Keratinocyte (primary cell): Measurements from ENCODE around the gene AKR1B1. TPM values are rescaled to one million over a fixed set of nuclear protein-coding genes. Genes with fewer than 3 reads are reported as not detected.

Source experiments
- DNase-seq: peaks from one replicate; pipeline ENCODE4 v3.0.0-alpha.2; 2011; ENCODE audit warnings: low read depth, missing footprints, low spot score
- FAIRE-seq: peaks from 2 replicates; lab custom pipeline; 2011; peaks lifted over from hg19 to GRCh38; lab: Jason Lieb, UNC
- H2AFZ ChIP-seq: 2 replicates; pipeline ENCODE4 v1.6.0; 2012; ENCODE audit warnings: low read length, control low read depth, inconsistent platforms; ENCODE audit not compliant: control insufficient read depth
- H3K27ac ChIP-seq: 2 replicates; pipeline ENCODE4 v1.5.1; 2011; ENCODE audit warnings: low read length; ENCODE audit not compliant: control insufficient read depth, insufficient read depth
- H3K27me3 ChIP-seq: 3 replicates; pipeline ENCODE4 v1.6.0; 2011; ENCODE audit warnings: low read length; ENCODE audit not compliant: control insufficient read depth, insufficient read depth; ENCODE audit errors: extremely low read depth
- H3K36me3 ChIP-seq, 2 experiments: 2 replicates in 1 of 2; 3 replicates in 1 of 2; pipeline ENCODE4 v1.5.1; 2011; ENCODE audit warnings: low read length in 2 of 2, mild to moderate bottlenecking in 1 of 2; ENCODE audit not compliant: control insufficient read depth in 2 of 2, insufficient read depth in 2 of 2; ENCODE audit errors: extremely low read depth in 1 of 2
- H3K4me1 ChIP-seq: 3 replicates; pipeline ENCODE4 v1.5.1; 2011; ENCODE audit warnings: low read length; ENCODE audit not compliant: control insufficient read depth, insufficient read depth; ENCODE audit errors: extremely low read depth
- H3K4me2 ChIP-seq: 3 replicates; pipeline ENCODE4 v1.6.0; 2011; ENCODE audit warnings: low read depth, low read length; ENCODE audit not compliant: control insufficient read depth, insufficient read depth; ENCODE audit errors: extremely low read depth
- H3K4me3 ChIP-seq, 3 experiments: fragments of 200-600 bp in 1 of 3; sonication (generic) in 1 of 3; 2 replicates in 2 of 3; 3 replicates in 1 of 3; pipeline ENCODE4 v1.5.1; 2011 to 2016; ENCODE audit warnings: low read length in 3 of 3, mild to moderate bottlenecking in 3 of 3, control low read depth in 2 of 3, inconsistent platforms in 1 of 3, low read depth in 1 of 3, mixed read lengths in 1 of 3, mixed run types in 1 of 3, moderate library complexity in 1 of 3; ENCODE audit not compliant: control insufficient read depth in 2 of 3, insufficient read depth in 2 of 3; ENCODE audit errors: extremely low read depth in 1 of 3
- H3K79me2 ChIP-seq: 2 replicates; pipeline ENCODE4 v1.6.0; 2012; ENCODE audit warnings: low read length; ENCODE audit not compliant: control insufficient read depth, insufficient read depth
- H3K9ac ChIP-seq: 3 replicates; pipeline ENCODE4 v1.6.0; 2011; ENCODE audit warnings: low read length; ENCODE audit not compliant: control insufficient read depth, insufficient read depth; ENCODE audit errors: extremely low read depth
- H3K9me1 ChIP-seq: 3 replicates; pipeline ENCODE4 v1.6.0; 2011; ENCODE audit warnings: low read length; ENCODE audit not compliant: control insufficient read depth, insufficient read depth; ENCODE audit errors: extremely low read depth
- H3K9me3 ChIP-seq: 2 replicates; pipeline ENCODE4 v1.5.1; 2012; ENCODE audit warnings: low read depth, low read length; ENCODE audit not compliant: control insufficient read depth
- H4K20me1 ChIP-seq: 3 replicates; pipeline ENCODE4 v1.6.0; 2011; ENCODE audit warnings: low read length; ENCODE audit not compliant: control insufficient read depth, insufficient read depth; ENCODE audit errors: extremely low read depth
- EZH2 ChIP-seq: IDR thresholded peaks from one replicate; pipeline ENCODE4 v1.6.1; 2012; ENCODE audit warnings: inconsistent platforms, mild to moderate bottlenecking, low read length, moderate library complexity
- dilution Hi-C: fragments of 300-500 bp; cut with MboI; formaldehyde crosslinking; loops from one replicate; pipeline ENCODE4 v1.7.0; 2020; ENCODE audit warnings: low sequenced_read_pairs; ENCODE audit not compliant: extremely low pct_ligation_motif_present
- polyA plus RNA-seq, 5 experiments: library from polyadenylated mRNA; depleted of rRNA in 3 of 5; stranded (reverse) in 3 of 5; stranded (forward) in 1 of 5; unstranded in 1 of 5; fragments of >200 nt; gene quantifications; 1 replicate in 1 of 5; 2 replicates in 3 of 5; 3 replicates in 1 of 5; pipeline versions ENCODE4 v1.2.1 to v1.2.3, GENCODE V29; 2011 to 2012; ENCODE audit warnings: missing spikeins in 2 of 5, low read depth in 1 of 5, low replicate concordance in 1 of 5
- TF ChIP-seq, protein P1 (sequence below), 3 experiments: IDR thresholded peaks in 1 of 3; conservative IDR thresholded peaks in 1 of 3; optimal IDR thresholded peaks in 1 of 3; 2 replicates in 2 of 3; 3 replicates in 1 of 3; pipeline versions ENCODE3 to v1.5.1; 2011; ENCODE audit warnings: low read length in 3 of 3, mild to moderate bottlenecking in 3 of 3, moderate library complexity in 2 of 3, control low read depth in 1 of 3, inconsistent platforms in 1 of 3; ENCODE audit not compliant: insufficient read depth in 2 of 3; ENCODE audit errors: extremely low read depth in 1 of 3

Gene AKR1B1
- polyA plus RNA-seq, 1 donor (not counting 4 experiments of a cell fraction or from before 2014, with no cell fraction given): 139 TPM

DNA sequence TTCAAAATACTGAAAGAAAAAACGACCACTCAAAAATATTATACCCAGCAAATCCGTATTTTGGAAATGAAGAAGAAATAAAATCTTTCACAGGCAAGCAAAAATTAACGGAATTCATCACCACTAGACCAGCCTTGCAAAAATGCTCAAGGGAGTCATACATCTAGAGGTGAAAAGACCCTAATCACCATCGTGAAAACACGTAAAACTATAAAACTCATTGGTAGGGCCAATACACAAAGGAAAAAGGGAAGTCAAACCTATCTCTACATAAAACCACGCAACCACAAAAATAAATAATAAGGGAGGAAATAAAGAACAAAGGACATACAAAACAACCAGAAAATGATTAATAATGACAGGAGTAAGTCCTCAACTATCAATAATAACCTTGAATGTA lies 6.6 kb upstream of the AKR1B1 start:
- H3K9me3 ChIP-seq: peaks cover 3% of the 10 kb centered on the region
- no peak overlapping the region for H3K27ac ChIP-seq
- FAIRE-seq (no peak), DNase-seq (no peak)
- TF ChIP-seq, protein P1, sequence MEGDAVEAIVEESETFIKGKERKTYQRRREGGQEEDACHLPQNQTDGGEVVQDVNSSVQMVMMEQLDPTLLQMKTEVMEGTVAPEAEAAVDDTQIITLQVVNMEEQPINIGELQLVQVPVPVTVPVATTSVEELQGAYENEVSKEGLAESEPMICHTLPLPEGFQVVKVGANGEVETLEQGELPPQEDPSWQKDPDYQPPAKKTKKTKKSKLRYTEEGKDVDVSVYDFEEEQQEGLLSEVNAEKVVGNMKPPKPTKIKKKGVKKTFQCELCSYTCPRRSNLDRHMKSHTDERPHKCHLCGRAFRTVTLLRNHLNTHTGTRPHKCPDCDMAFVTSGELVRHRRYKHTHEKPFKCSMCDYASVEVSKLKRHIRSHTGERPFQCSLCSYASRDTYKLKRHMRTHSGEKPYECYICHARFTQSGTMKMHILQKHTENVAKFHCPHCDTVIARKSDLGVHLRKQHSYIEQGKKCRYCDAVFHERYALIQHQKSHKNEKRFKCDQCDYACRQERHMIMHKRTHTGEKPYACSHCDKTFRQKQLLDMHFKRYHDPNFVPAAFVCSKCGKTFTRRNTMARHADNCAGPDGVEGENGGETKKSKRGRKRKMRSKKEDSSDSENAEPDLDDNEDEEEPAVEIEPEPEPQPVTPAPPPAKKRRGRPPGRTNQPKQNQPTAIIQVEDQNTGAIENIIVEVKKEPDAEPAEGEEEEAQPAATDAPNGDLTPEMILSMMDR (optimal IDR thresholded peaks at IDR 0.05 in 1 of 3, IDR thresholded peaks at IDR 0.05 in 1 of 3, conservative IDR thresholded peaks at IDR 0.05 in 1 of 3; ENCODE audit: extremely low read depth in 1 of 3, insufficient read depth in 2 of 3, low read length in 3 of 3): no peak
- TF ChIP-seq EZH2: no peak
- peaks cover 8% of the 10 kb centered on the region for H3K4me1 ChIP-seq
- H3K4me3 ChIP-seq: no peak overlapping the region
- no peaks in the 10 kb centered on the region for H3K9me1 ChIP-seq
- no peaks in the 10 kb centered on the region for H3K27me3 ChIP-seq
- no peak overlapping the region for H3K4me2 ChIP-seq
- H4K20me1 ChIP-seq: no peaks in the 10 kb centered on the region
- H3K36me3 ChIP-seq: no peaks in the 10 kb centered on the region
- H3K79me2 ChIP-seq: no peaks in the 10 kb centered on the region
- H3K9ac ChIP-seq: no peak overlapping the region
- dilution Hi-C loops: no loop called here
- H2AFZ ChIP-seq: no peak overlapping the region

DNA sequence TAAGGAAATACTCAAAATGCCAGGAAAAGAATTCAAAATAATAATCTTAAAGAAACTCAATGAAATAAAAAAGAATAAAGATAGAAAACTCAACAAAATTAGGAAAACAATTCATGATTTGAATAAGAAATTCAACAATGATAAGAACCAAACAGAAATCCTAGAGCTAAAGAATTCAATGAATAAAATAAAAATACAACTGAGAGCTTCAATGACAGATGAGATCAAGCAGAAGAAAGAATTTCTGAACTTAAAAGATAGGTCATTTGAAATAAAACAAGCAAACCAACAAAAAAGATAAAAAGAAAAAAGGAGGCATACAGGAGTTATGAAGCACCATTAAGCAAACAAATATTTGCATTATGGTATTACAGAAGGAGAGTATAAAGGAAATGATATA lies 5.6 kb upstream of the AKR1B1 start:
- Histone ChIP-seq H3K79me2 (no peaks in the 10 kb centered on the region), H3K27me3 (no peaks in the 10 kb centered on the region), H3K4me2 (no peak overlapping the region), H3K27ac (no peak overlapping the region), H3K9me3 (peaks cover 3% of the 10 kb centered on the region), H3K36me3 (no peaks in the 10 kb centered on the region), H3K4me1 (peaks cover 10% of the 10 kb centered on the region), H3K9me1 (no peaks in the 10 kb centered on the region), H4K20me1 (no peaks in the 10 kb centered on the region), H3K9ac (no peak overlapping the region), H3K4me3 (no peak overlapping the region), H2AFZ (no peak overlapping the region)
- DNase-seq: no peak
- dilution Hi-C loops: no loop called here
- TF ChIP-seq, protein P1 (optimal IDR thresholded peaks at IDR 0.05 in 1 of 3, IDR thresholded peaks at IDR 0.05 in 1 of 3, conservative IDR thresholded peaks at IDR 0.05 in 1 of 3; ENCODE audit: extremely low read depth in 1 of 3, insufficient read depth in 2 of 3, low read length in 3 of 3): no peak
- TF ChIP-seq EZH2: no peak
- FAIRE-seq: no peak
